GM23338 (cell line): ENCODE results near the gene TGFBR3. TPM values are rescaled to one million over a fixed set of nuclear protein-coding genes. Genes with fewer than 3 reads are reported as not detected.

Experiments
- ATAC-seq: fragments of 200-7000 bp; cut with Tn5 transposase; 3 replicates; pipeline ENCODE4 v1.9.1; 2020
- DNase-seq: peaks from one replicate; pipeline ENCODE4 v3.0.0-alpha.2; 2015; ENCODE audit warnings: low spot score
- H2AFZ ChIP-seq: fragments of 200-600 bp; sonication (generic); 2 replicates; pipeline ENCODE4 v1.8.0; 2016; ENCODE audit warnings: antibody characterized with exemption, mild to moderate bottlenecking, moderate library complexity
- H3F3A ChIP-seq: fragments of 200-600 bp; sonication (generic); replicated peaks from 2 replicates; pipeline ENCODE4 v1.8.0; 2017; ENCODE audit warnings: antibody characterized with exemption, mixed run types, low read depth
- H3K27ac ChIP-seq: fragments of 200-600 bp; sonication (generic); 2 replicates; pipeline ENCODE4 v1.6.1; 2016; ENCODE audit warnings: low read depth
- H3K27me3 ChIP-seq: fragments of 200-600 bp; sonication (generic); 2 replicates; pipeline ENCODE4 v1.8.0; 2016; ENCODE audit warnings: mild to moderate bottlenecking, mixed run types, moderate library complexity; ENCODE audit not compliant: insufficient read depth
- H3K36me3 ChIP-seq: fragments of 200-600 bp; sonication (generic); 2 replicates; pipeline ENCODE4 v1.8.0; 2016; ENCODE audit warnings: mild to moderate bottlenecking; ENCODE audit not compliant: insufficient read depth
- H3K4me1 ChIP-seq: fragments of 200-600 bp; sonication (generic); 2 replicates; pipeline ENCODE4 v1.8.0; 2016; ENCODE audit warnings: mild to moderate bottlenecking, moderate library complexity; ENCODE audit not compliant: insufficient read depth
- H3K4me2 ChIP-seq: fragments of 200-600 bp; sonication (generic); 2 replicates; pipeline ENCODE4 v1.7.1; 2017; ENCODE audit warnings: mixed run types
- H3K4me3 ChIP-seq: fragments of 200-600 bp; sonication (generic); 2 replicates; pipeline ENCODE4 v1.6.1; 2016; ENCODE audit warnings: mixed run types
- H3K79me2 ChIP-seq: fragments of 200-600 bp; sonication (generic); replicated peaks from 2 replicates; pipeline ENCODE4 v1.8.0; 2017; ENCODE audit warnings: mild to moderate bottlenecking; ENCODE audit not compliant: insufficient read depth
- H3K9me2 ChIP-seq: fragments of 200-600 bp; sonication (generic); 2 replicates; pipeline ENCODE4 v1.8.0; 2017; ENCODE audit not compliant: insufficient read depth
- H4K20me1 ChIP-seq: fragments of 200-600 bp; sonication (generic); replicated peaks from 2 replicates; pipeline ENCODE4 v1.8.0; 2017; ENCODE audit warnings: mild to moderate bottlenecking; ENCODE audit not compliant: insufficient read depth
- H3K27ac Mint-ChIP-seq: 2 replicates; pipeline ENCODE4 v1.8.0; 2020; ENCODE audit warnings: inconsistent platforms, mild to moderate bottlenecking, moderate library complexity, mixed read lengths
- H3K27me3 Mint-ChIP-seq: 3 replicates; pipeline ENCODE4 v1.8.0; 2022; ENCODE audit warnings: low read depth, mild to moderate bottlenecking, moderate library complexity, mixed read lengths, inconsistent platforms; ENCODE audit not compliant: insufficient read depth, poor library complexity
- H3K36me3 Mint-ChIP-seq: 3 replicates; pipeline ENCODE4 v1.8.0; 2021; ENCODE audit warnings: low read depth, mild to moderate bottlenecking, inconsistent platforms, moderate library complexity, mixed read lengths
- H3K4me1 Mint-ChIP-seq: 3 replicates; pipeline ENCODE4 v1.8.0; 2020; ENCODE audit warnings: mild to moderate bottlenecking, inconsistent platforms, mixed read lengths
- H3K4me3 Mint-ChIP-seq: 3 replicates; pipeline ENCODE4 v1.8.0; 2021; ENCODE audit warnings: moderate library complexity, mild to moderate bottlenecking, inconsistent platforms, mixed read lengths
- H3K9me3 Mint-ChIP-seq: 3 replicates; pipeline ENCODE4 v1.8.0; 2020; ENCODE audit warnings: moderate library complexity, mild to moderate bottlenecking, inconsistent platforms, mixed read lengths
- CREB1 ChIP-seq: fragments of 250-450 bp; sonication (Bioruptor Pico); IDR thresholded peaks from 2 replicates; pipeline ENCODE4 v1.5.0; 2020; ENCODE audit warnings: low read depth, mild to moderate bottlenecking, moderate library complexity
- ETS1 ChIP-seq: IDR thresholded peaks from 2 replicates; pipeline ENCODE4 v1.6.1; 2016; ENCODE audit warnings: antibody characterized with exemption
- EZH2 ChIP-seq: fragments of 200-600 bp; sonication (generic); IDR thresholded peaks from one replicate; pipeline ENCODE4 v1.8.0; 2017; ENCODE audit warnings: antibody characterized with exemption, mild to moderate bottlenecking, low read depth; ENCODE audit not compliant: unreplicated experiment
- EZH2phosphoT487 ChIP-seq: fragments of 200-600 bp; sonication (generic); IDR thresholded peaks from one replicate; pipeline ENCODE4 v1.8.1; 2018; ENCODE audit warnings: antibody characterized with exemption; ENCODE audit not compliant: unreplicated experiment
- JUNB ChIP-seq: IDR thresholded peaks from one replicate; pipeline ENCODE4 v1.6.1; 2016; ENCODE audit warnings: antibody characterized with exemption; ENCODE audit not compliant: unreplicated experiment
- NANOG ChIP-seq: IDR thresholded peaks from 2 replicates; pipeline ENCODE4 v1.6.1; 2016; ENCODE audit warnings: antibody characterized with exemption, borderline replicate concordance
- POLR2AphosphoS5 ChIP-seq: IDR thresholded peaks from 2 replicates; pipeline ENCODE4 v1.6.1; 2016; ENCODE audit warnings: antibody characterized with exemption, low read depth
- STAT1 ChIP-seq: IDR thresholded peaks from one replicate; pipeline ENCODE4 v1.6.1; 2016; ENCODE audit warnings: antibody characterized with exemption; ENCODE audit not compliant: unreplicated experiment
- ZNF114 ChIP-seq: fragments of 250-450 bp; sonication (Bioruptor Pico); IDR thresholded peaks from 2 replicates; pipeline ENCODE4 v1.5.0; 2020; ENCODE audit warnings: mild to moderate bottlenecking, moderate library complexity
- polyA plus RNA-seq: library from polyadenylated mRNA; unstranded; fragments of >200 nt; fragmentation: Nextera tagmentation; extraction: Ambion mirVana; gene quantifications from 2 replicates; pipeline ENCODE4 v1.2.1, GENCODE V29; 2016
- total RNA-seq: library from RNA; depleted of rRNA; stranded (reverse); fragments of >200 nt; shearing (Covaris generic); gene quantifications from 2 replicates; pipeline ENCODE4 v1.2.3, GENCODE V29; 2014
- TF ChIP-seq, protein P1 (sequence below): IDR thresholded peaks from one replicate; pipeline ENCODE4 v1.6.1; 2018; ENCODE audit warnings: antibody characterized with exemption; ENCODE audit not compliant: unreplicated experiment

TGFBR3 gene
- total and polyA plus RNA-seq, 2 experiments from 2014 or later, result 1.7 to 2.9 TPM

- DNase-seq (peak; percentile 48), ATAC-seq (peak; percentile 93)
- H4K20me1 ChIP-seq, result no peaks in the 10 kb centered on the region
- Mint-ChIP-seq H3K27me3 (peaks cover 5% of the 10 kb centered on the region), H3K4me1 (peaks cover 13% of the 10 kb centered on the region; the same call in 2 of the 3 replicates), H3K27ac (no peak overlapping the region), H3K9me3 (no peaks in the 10 kb centered on the region), H3K4me3 (no peak overlapping the region), H3K36me3 (no peaks in the 10 kb centered on the region)
- no peak overlapping the region for H3K27ac ChIP-seq
- H3F3A ChIP-seq, result no peaks in the 10 kb centered on the region
- H3K4me2 ChIP-seq, result no peak overlapping the region
- H2AFZ ChIP-seq, result peak overlapping the region; percentile 74; the same call in 1 of the 2 replicates
- TF ChIP-seq NANOG (no peak), EZH2phosphoT487 (no peak), STAT1 (no peak), CREB1 (CRISPR knock-in tag) (no peak), POLR2AphosphoS5 (no peak), ETS1 (no peak)
- TF ChIP-seq, protein P1, sequence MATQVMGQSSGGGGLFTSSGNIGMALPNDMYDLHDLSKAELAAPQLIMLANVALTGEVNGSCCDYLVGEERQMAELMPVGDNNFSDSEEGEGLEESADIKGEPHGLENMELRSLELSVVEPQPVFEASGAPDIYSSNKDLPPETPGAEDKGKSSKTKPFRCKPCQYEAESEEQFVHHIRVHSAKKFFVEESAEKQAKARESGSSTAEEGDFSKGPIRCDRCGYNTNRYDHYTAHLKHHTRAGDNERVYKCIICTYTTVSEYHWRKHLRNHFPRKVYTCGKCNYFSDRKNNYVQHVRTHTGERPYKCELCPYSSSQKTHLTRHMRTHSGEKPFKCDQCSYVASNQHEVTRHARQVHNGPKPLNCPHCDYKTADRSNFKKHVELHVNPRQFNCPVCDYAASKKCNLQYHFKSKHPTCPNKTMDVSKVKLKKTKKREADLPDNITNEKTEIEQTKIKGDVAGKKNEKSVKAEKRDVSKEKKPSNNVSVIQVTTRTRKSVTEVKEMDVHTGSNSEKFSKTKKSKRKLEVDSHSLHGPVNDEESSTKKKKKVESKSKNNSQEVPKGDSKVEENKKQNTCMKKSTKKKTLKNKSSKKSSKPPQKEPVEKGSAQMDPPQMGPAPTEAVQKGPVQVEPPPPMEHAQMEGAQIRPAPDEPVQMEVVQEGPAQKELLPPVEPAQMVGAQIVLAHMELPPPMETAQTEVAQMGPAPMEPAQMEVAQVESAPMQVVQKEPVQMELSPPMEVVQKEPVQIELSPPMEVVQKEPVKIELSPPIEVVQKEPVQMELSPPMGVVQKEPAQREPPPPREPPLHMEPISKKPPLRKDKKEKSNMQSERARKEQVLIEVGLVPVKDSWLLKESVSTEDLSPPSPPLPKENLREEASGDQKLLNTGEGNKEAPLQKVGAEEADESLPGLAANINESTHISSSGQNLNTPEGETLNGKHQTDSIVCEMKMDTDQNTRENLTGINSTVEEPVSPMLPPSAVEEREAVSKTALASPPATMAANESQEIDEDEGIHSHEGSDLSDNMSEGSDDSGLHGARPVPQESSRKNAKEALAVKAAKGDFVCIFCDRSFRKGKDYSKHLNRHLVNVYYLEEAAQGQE, result no peak
- no peaks in the 10 kb centered on the region for H3K9me2 ChIP-seq
- no peaks in the 10 kb centered on the region for H3K79me2 ChIP-seq
- peaks cover 9% of the 10 kb centered on the region for H3K27me3 ChIP-seq
- H3K4me3 ChIP-seq, result no peak overlapping the region
- H3K4me1 ChIP-seq, result no peaks in the 10 kb centered on the region
- H3K36me3 ChIP-seq, result no peaks in the 10 kb centered on the region
These were observed 6.0 kb upstream of the TGFBR3 start for GRCh38 chr1:91891969-91892368.

DNA sequence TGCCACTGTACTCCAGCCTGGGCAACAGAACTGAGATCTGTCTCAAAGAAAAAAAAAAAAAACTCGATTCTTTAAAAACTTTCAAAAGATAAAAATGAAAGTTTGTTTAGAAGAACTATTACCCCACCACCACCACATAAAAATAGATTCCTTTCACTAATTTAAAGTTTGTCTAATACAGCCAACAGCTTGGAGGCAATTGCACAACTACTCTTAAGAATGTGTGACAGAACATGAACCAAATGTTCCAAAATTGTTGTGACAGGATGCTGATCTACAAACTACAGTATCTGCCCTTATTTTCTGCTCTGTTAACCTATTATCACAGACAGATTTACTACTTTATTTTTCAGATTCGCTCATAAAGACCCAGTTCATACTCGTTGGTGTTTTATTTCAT is 5.5 kb upstream of the TGFBR3 start:
- no peaks in the 10 kb centered on the region for H3K79me2 ChIP-seq
- no peak for DNase-seq
- H3K4me2 ChIP-seq, result no peak overlapping the region
- Mint-ChIP-seq H3K36me3 (no peaks in the 10 kb centered on the region), H3K9me3 (no peaks in the 10 kb centered on the region), H3K27ac (peak overlapping the region; percentile 47; the same call in 1 of the 2 replicates), H3K4me1 (peaks cover 17% of the 10 kb centered on the region; the same call in 2 of the 3 replicates), H3K27me3 (peaks cover 10% of the 10 kb centered on the region), H3K4me3 (no peak overlapping the region)
- H3K4me1 ChIP-seq, result no peaks in the 10 kb centered on the region
- no peaks in the 10 kb centered on the region for H3F3A ChIP-seq
- H3K36me3 ChIP-seq, result no peaks in the 10 kb centered on the region
- no peaks in the 10 kb centered on the region for H4K20me1 ChIP-seq
- no peak for ATAC-seq
- H3K4me3 ChIP-seq, result no peak overlapping the region
- H2AFZ ChIP-seq, result peak overlapping the region; percentile 74; the same call in 1 of the 2 replicates
- no peaks in the 10 kb centered on the region for H3K9me2 ChIP-seq
- no peak overlapping the region for H3K27ac ChIP-seq
- H3K27me3 ChIP-seq, result peaks cover 14% of the 10 kb centered on the region
- TF ChIP-seq ETS1, result no peak
- TF ChIP-seq, protein P1, result no peak
- no peak for TF ChIP-seq EZH2
- no peak for TF ChIP-seq JUNB
- no peak for TF ChIP-seq STAT1
- no peak for TF ChIP-seq CREB1 (CRISPR knock-in tag)
- TF ChIP-seq ZNF114 (CRISPR knock-in tag), result no peak
- no peak for TF ChIP-seq POLR2AphosphoS5
